GM18508 (cell line): ENCODE results near the gene CKS1B.

Experiments
- ATAC-seq: cut with Tn5 transposase; IDR thresholded peaks from one replicate; pipeline ENCODE4 v1.9.1; 2021; ENCODE audit warnings: moderate number of reproducible peaks; ENCODE audit not compliant: insufficient read depth, unreplicated experiment

Gene CKS1B

GRCh38 chr1:155026588-155026987 lies 52.1 kb downstream of the CKS1B start:
- no peak for ATAC-seq
